HG03045 (cell line): ENCODE measurements around the gene CIT.
"Not testable (repeated sequence)": the region's sequence is repeated elsewhere in the genome, so short reads cannot be mapped to it uniquely, and the experiment has no call there.

ENCODE experiments used
- ATAC-seq: cut with Tn5 transposase; IDR thresholded peaks from one replicate; pipeline ENCODE4 v1.9.1; 2021; ENCODE audit warnings: mild to moderate bottlenecking, moderate library complexity; ENCODE audit not compliant: unreplicated experiment

CIT gene

DNA sequence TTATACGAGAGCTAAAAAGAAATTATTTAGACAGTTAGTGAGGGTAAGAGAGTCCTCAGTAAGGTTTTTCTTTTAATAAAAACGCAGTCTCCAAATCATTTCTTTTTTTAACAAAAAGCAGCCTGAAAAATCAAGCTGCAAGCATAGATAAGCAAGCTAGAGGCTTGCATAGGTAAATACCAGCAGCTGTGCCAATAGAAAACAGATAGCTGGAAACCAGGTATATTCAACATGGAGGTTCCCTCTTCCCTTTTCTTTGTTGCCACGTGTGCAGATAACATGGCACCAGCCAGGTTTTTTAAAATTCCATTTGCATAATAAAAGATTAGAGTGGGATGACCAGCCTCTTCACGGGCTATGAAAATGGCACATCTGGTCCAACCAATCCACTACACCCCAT, 215.2 kb downstream of the CIT start:
- ATAC-seq: no peak

DNA sequence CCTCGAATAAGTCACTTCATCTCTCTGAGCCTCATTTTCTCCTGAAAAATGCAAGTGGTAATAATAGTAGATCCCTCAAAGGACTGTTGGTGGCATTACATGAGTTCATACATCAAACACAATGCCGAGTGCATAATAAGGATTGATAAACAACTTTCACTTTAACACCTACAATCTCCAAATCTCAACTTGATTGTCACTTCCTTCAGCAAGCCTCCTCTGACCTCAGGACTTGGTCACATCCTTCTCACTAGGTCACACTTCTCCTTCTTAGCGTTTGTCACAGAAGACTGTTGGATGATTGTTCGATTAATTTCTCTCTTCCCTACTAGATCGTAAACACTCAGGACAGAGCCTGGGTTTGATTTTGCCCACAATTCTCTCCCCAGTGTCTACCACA, 217.0 kb downstream of the CIT start:
- no peak for ATAC-seq

GRCh38 chr12:119659289-119659897, 217.7 kb downstream of the CIT start:
- no peak for ATAC-seq

DNA sequence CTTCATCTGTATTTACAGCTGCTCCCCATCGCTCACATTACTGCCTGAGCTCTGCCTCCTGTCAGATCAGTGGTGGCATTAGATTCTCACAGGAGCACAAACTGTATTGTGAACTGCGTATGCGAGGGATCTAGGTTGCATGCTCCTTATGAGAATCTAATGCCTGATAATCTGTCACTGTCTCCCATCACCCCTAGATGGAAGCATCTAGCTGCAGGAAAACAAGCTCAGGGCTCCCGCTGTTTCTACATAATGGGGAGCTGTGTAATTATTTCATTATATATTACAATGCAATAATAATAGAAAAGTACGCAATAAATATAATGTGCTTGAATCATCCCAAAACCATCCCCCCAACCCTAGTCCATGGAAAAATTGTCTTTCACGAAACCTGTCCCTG, 219.0 kb downstream of the CIT start:
- ATAC-seq: not testable (repeated sequence)

DNA sequence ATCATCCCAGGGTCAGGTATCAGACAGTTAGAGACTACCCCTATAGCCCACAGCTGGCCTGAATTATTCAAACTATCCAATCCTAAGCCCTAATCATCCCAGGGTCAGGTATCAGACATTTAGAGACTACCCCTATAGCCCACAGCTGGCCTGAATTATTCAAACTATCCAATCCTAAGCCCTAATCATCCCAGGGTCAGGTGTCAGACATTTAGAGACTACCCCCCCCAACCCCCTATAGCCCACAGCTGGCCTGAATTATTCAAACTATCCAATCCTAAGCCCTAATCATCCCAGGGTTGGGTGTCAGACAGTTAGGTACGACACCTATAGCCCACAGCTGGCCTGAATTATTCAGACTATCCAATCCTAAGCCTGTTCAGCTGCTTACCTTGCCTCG, 220.1 kb downstream of the CIT start:
- not testable (repeated sequence) for ATAC-seq

GRCh38 chr12:119652665-119653064, 224.5 kb downstream of the CIT start:
- no peak for ATAC-seq

DNA sequence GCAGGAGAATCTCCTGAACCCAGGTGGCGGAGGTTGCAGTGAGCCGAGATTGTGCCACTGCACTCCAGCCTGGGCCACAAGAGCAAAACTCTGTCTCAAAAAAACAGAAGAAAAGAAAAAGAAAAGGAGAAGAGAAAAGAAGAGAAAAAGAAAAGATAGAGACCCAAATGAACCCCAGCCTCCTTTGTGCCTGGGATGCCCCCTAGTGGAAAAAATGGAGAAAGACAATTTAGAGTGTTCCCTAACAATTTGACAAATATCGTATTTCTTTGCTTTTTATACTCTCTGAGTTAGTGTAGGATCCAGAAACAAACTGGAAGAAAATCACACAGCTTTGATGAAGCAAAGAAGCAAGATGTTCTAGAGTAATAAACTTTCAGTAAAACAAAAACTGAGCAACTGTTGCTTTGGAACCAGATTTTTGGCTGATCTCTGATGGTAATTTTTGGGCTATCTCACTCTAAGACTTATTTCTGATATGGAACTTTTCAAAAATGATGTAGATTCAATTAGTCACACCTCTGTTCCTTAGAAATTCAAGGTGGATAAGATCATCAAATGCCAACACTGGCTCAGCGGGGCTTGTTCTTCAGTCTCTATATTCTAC, 227.8 kb downstream of the CIT start:
- no peak for ATAC-seq

GRCh38 chr12:119645535-119646059, 231.5 kb downstream of the CIT start:
- ATAC-seq: no peak

- ATAC-seq: no peak
These were observed 232.2 kb downstream of the CIT start for GRCh38 chr12:119644930-119645329.

DNA sequence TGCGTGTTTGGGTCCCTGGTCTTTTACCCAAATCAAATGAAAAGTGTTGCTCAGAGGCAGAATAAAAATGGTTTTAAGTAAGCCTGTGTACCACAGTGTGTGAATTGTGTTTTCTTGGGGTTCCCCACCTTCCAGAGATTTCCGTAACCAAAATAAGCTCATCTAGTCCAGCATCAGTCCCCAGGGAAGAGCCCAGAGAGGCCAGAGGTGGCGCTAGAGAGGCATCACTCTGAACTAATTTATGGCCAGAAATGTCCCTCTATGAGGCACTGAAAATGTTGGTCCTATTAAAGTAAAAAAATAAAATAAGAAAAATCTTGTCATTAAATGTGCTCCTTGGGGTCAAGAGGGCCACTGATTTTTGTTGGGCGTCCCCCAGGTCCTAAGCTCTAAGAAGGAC, 234.1 kb downstream of the CIT start:
- no peak for ATAC-seq
